Measurements from ENCODE around the gene ABL2.
A peak's percentile ranks its signal among the peaks of the same experiment; 100 is the strongest.

Gene ABL2

GRCh38 chr1:179169616-179170467 is 59.6 kb downstream of the ABL2 start:
- no peaks in the 10 kb centered on the region for H3K27me3 ChIP-seq (ENCODE audit: control insufficient read depth in 1 of 2, insufficient read depth in 1 of 2, low read length in 2 of 2)
- H2AK5ac ChIP-seq (ENCODE audit: low read length, severe bottlenecking) = no peak overlapping the region
- peak overlapping the region; percentile 85 for H3K9ac ChIP-seq (ENCODE audit: low read length)
- no peak overlapping the region for H3K23ac ChIP-seq (ENCODE audit: low read length in 2 of 2)
- H3K79me1 ChIP-seq (replicated peaks; ENCODE audit: low read length, poor library complexity, severe bottlenecking) = peaks cover 4% of the 10 kb centered on the region
- no peak overlapping the region for H3K4me2 ChIP-seq (ENCODE audit: low read length, poor library complexity, severe bottlenecking)
- H2BK5ac ChIP-seq (ENCODE audit: low read depth, low read length, poor library complexity, severe bottlenecking) = no peak overlapping the region
- H3K4me3 ChIP-seq (ENCODE audit: insufficient read depth in 1 of 2, low read depth in 1 of 2, low read length in 2 of 2) = peak overlapping the region in 1 of 2 experiments; percentile 49
- H2BK15ac ChIP-seq (ENCODE audit: low read depth, poor library complexity, severe bottlenecking) = no peak overlapping the region
- peak overlapping the region in 1 of 2 experiments; percentile 32 for H3K4ac ChIP-seq (ENCODE audit: low read depth in 1 of 2, low read length in 2 of 2)
- peak overlapping the region; percentile 9 for H3K27ac ChIP-seq (ENCODE audit: low read length, poor library complexity, severe bottlenecking)
- peak overlapping the region in 1 of 2 experiments; percentile 11 for H2BK12ac ChIP-seq (ENCODE audit: low read length in 2 of 2)
- H4K8ac ChIP-seq (ENCODE audit: low read length) = no peak overlapping the region
- 84% methylated on average over 2 of the region's 3 CpGs for WGBS
- no peak overlapping the region for H2AFZ ChIP-seq (ENCODE audit: low read depth, low read length)
- no peak overlapping the region for H3K18ac ChIP-seq (ENCODE audit: low read depth in 1 of 2, low read length in 2 of 2)
- no peak overlapping the region for H4K91ac ChIP-seq (ENCODE audit: low read length)
- H3K36me3 ChIP-seq (ENCODE audit: control insufficient read depth in 1 of 2, insufficient read depth in 2 of 2, low read depth in 1 of 2, low read length in 2 of 2) = no peaks in the 10 kb centered on the region
- H3K9me3 ChIP-seq (ENCODE audit: control insufficient read depth, low read length) = no peaks in the 10 kb centered on the region
- H2BK120ac ChIP-seq (ENCODE audit: low read depth, low read length) = no peak overlapping the region
- DNase-seq = peak; percentile 68
- H3K4me1 ChIP-seq (ENCODE audit: control insufficient read depth, insufficient read depth, low read depth, low read length) = peaks cover 5% of the 10 kb centered on the region
- H3K14ac ChIP-seq (ENCODE audit: low read length in 2 of 2) = no peak overlapping the region

- no peak overlapping the region for H2BK5ac ChIP-seq (ENCODE audit: low read depth, low read length, poor library complexity, severe bottlenecking)
- no peak overlapping the region for H4K91ac ChIP-seq (ENCODE audit: low read length)
- no peak overlapping the region for H3K14ac ChIP-seq (ENCODE audit: low read length in 2 of 2)
- H3K27ac ChIP-seq (ENCODE audit: low read length, poor library complexity, severe bottlenecking) = no peak overlapping the region
- peak overlapping the region; percentile 5 for H3K9ac ChIP-seq (ENCODE audit: low read length)
- H3K4me3 ChIP-seq (ENCODE audit: insufficient read depth in 1 of 2, low read depth in 1 of 2, low read length in 2 of 2) = no peak overlapping the region
- no peak overlapping the region for H2AK5ac ChIP-seq (ENCODE audit: low read length, severe bottlenecking)
- H3K36me3 ChIP-seq (ENCODE audit: control insufficient read depth in 1 of 2, insufficient read depth in 2 of 2, low read depth in 1 of 2, low read length in 2 of 2) = no peaks in the 10 kb centered on the region
- H4K8ac ChIP-seq (ENCODE audit: low read length) = no peak overlapping the region
- peaks cover 5% of the 10 kb centered on the region for H3K4me1 ChIP-seq (ENCODE audit: control insufficient read depth, insufficient read depth, low read depth, low read length)
- H2BK120ac ChIP-seq (ENCODE audit: low read depth, low read length) = no peak overlapping the region
- WGBS = no CpG with 5 or more reads among the region's 3 CpGs
- H3K27me3 ChIP-seq (ENCODE audit: control insufficient read depth in 1 of 2, insufficient read depth in 1 of 2, low read length in 2 of 2) = no peaks in the 10 kb centered on the region
- H3K79me1 ChIP-seq (replicated peaks; ENCODE audit: low read length, poor library complexity, severe bottlenecking) = peaks cover 3% of the 10 kb centered on the region
- no peak overlapping the region for H2AFZ ChIP-seq (ENCODE audit: low read depth, low read length)
- H3K4ac ChIP-seq (ENCODE audit: low read depth in 1 of 2, low read length in 2 of 2) = no peak overlapping the region
- no peaks in the 10 kb centered on the region for H3K9me3 ChIP-seq (ENCODE audit: control insufficient read depth, low read length)
- H3K18ac ChIP-seq (ENCODE audit: low read depth in 1 of 2, low read length in 2 of 2) = no peak overlapping the region
- no peak overlapping the region for H2BK12ac ChIP-seq (ENCODE audit: low read length in 2 of 2)
- no peak overlapping the region for H2BK15ac ChIP-seq (ENCODE audit: low read depth, poor library complexity, severe bottlenecking)
- H3K4me2 ChIP-seq (ENCODE audit: low read length, poor library complexity, severe bottlenecking) = no peak overlapping the region
- no peak for DNase-seq
- H3K23ac ChIP-seq (ENCODE audit: low read length in 2 of 2) = no peak overlapping the region
These were observed 60.9 kb downstream of the ABL2 start for GRCh38 chr1:179168536-179168935.

- Histone ChIP-seq H2BK12ac (ENCODE audit: low read length in 2 of 2) (no peak overlapping the region), H3K4me3 (ENCODE audit: insufficient read depth in 1 of 2, low read depth in 1 of 2, low read length in 2 of 2) (no peak overlapping the region), H3K36me3 (ENCODE audit: control insufficient read depth in 1 of 2, insufficient read depth in 2 of 2, low read depth in 1 of 2, low read length in 2 of 2) (no peaks in the 10 kb centered on the region), H3K9me3 (ENCODE audit: control insufficient read depth, low read length) (no peaks in the 10 kb centered on the region), H3K4me2 (ENCODE audit: low read length, poor library complexity, severe bottlenecking) (no peak overlapping the region), H3K79me1 (replicated peaks; ENCODE audit: low read length, poor library complexity, severe bottlenecking) (peaks cover 3% of the 10 kb centered on the region), H3K9ac (ENCODE audit: low read length) (no peak overlapping the region), H3K4ac (ENCODE audit: low read depth in 1 of 2, low read length in 2 of 2) (no peak overlapping the region), H3K14ac (ENCODE audit: low read length in 2 of 2) (no peak overlapping the region), H3K23ac (ENCODE audit: low read length in 2 of 2) (no peak overlapping the region), H3K27ac (ENCODE audit: low read length, poor library complexity, severe bottlenecking) (no peak overlapping the region), H2BK15ac (ENCODE audit: low read depth, poor library complexity, severe bottlenecking) (no peak overlapping the region), H4K91ac (ENCODE audit: low read length) (no peak overlapping the region), H2AK5ac (ENCODE audit: low read length, severe bottlenecking) (no peak overlapping the region), H3K18ac (ENCODE audit: low read depth in 1 of 2, low read length in 2 of 2) (no peak overlapping the region), H2AFZ (ENCODE audit: low read depth, low read length) (no peak overlapping the region), H2BK5ac (ENCODE audit: low read depth, low read length, poor library complexity, severe bottlenecking) (no peak overlapping the region), H4K8ac (ENCODE audit: low read length) (no peak overlapping the region), H3K27me3 (ENCODE audit: control insufficient read depth in 1 of 2, insufficient read depth in 1 of 2, low read length in 2 of 2) (no peaks in the 10 kb centered on the region), H3K4me1 (ENCODE audit: control insufficient read depth, insufficient read depth, low read depth, low read length) (peaks cover 5% of the 10 kb centered on the region), H2BK120ac (ENCODE audit: low read depth, low read length) (no peak overlapping the region)
- no CpG with 5 or more reads among the region's 1 CpG for WGBS
- DNase-seq = no peak
These were observed 61.5 kb downstream of the ABL2 start for GRCh38 chr1:179167955-179168354.

- H4K91ac ChIP-seq (ENCODE audit: low read length) = no peak overlapping the region
- H2BK12ac ChIP-seq (ENCODE audit: low read length in 2 of 2) = no peak overlapping the region
- no peak overlapping the region for H3K4me2 ChIP-seq (ENCODE audit: low read length, poor library complexity, severe bottlenecking)
- H4K8ac ChIP-seq (ENCODE audit: low read length) = no peak overlapping the region
- no peak overlapping the region for H3K23ac ChIP-seq (ENCODE audit: low read length in 2 of 2)
- H3K4me1 ChIP-seq (ENCODE audit: control insufficient read depth, insufficient read depth, low read depth, low read length) = peaks cover 5% of the 10 kb centered on the region
- H2AK5ac ChIP-seq (ENCODE audit: low read length, severe bottlenecking) = no peak overlapping the region
- H3K27ac ChIP-seq (ENCODE audit: low read length, poor library complexity, severe bottlenecking) = no peak overlapping the region
- no peak for DNase-seq
- WGBS = no CpG with 5 or more reads among the region's 1 CpG
- no peak overlapping the region for H3K4ac ChIP-seq (ENCODE audit: low read depth in 1 of 2, low read length in 2 of 2)
- no peak overlapping the region for H2AFZ ChIP-seq (ENCODE audit: low read depth, low read length)
- no peak overlapping the region for H3K18ac ChIP-seq (ENCODE audit: low read depth in 1 of 2, low read length in 2 of 2)
- no peak overlapping the region for H2BK120ac ChIP-seq (ENCODE audit: low read depth, low read length)
- H3K36me3 ChIP-seq (ENCODE audit: control insufficient read depth in 1 of 2, insufficient read depth in 2 of 2, low read depth in 1 of 2, low read length in 2 of 2) = no peaks in the 10 kb centered on the region
- peak overlapping the region; percentile 56 for H3K9ac ChIP-seq (ENCODE audit: low read length)
- no peaks in the 10 kb centered on the region for H3K27me3 ChIP-seq (ENCODE audit: control insufficient read depth in 1 of 2, insufficient read depth in 1 of 2, low read length in 2 of 2)
- no peak overlapping the region for H2BK15ac ChIP-seq (ENCODE audit: low read depth, poor library complexity, severe bottlenecking)
- peaks cover 3% of the 10 kb centered on the region for H3K79me1 ChIP-seq (replicated peaks; ENCODE audit: low read length, poor library complexity, severe bottlenecking)
- no peak overlapping the region for H3K4me3 ChIP-seq (ENCODE audit: insufficient read depth in 1 of 2, low read depth in 1 of 2, low read length in 2 of 2)
- no peak overlapping the region for H3K14ac ChIP-seq (ENCODE audit: low read length in 2 of 2)
- H2BK5ac ChIP-seq (ENCODE audit: low read depth, low read length, poor library complexity, severe bottlenecking) = no peak overlapping the region
- H3K9me3 ChIP-seq (ENCODE audit: control insufficient read depth, low read length) = no peaks in the 10 kb centered on the region
These were observed 62.1 kb downstream of the ABL2 start for GRCh38 chr1:179167418-179167777.
